CD4-positive, alpha-beta T cell treated with Interleukin-15 for 1 hour (primary cell): ENCODE measurements around the gene SLC7A7.
A peak's percentile ranks its signal among the peaks of the same experiment; 100 is the strongest.
"Not testable (repeated sequence)": the region's sequence is repeated elsewhere in the genome, so short reads cannot be mapped to it uniquely, and the experiment has no call there.

ENCODE experiments used
- DNase-seq: peaks from one replicate; pipeline ENCODE4 v3.0.0-alpha.2; 2020

Gene SLC7A7

GRCh38 chr14:22843123-22843925 is 28.1 kb upstream of the SLC7A7 start:
- DNase-seq, result no peak

- no peak for DNase-seq
Observed at GRCh38 chr14:22842211-22843122, 27.2 kb upstream of the SLC7A7 start.

DNA sequence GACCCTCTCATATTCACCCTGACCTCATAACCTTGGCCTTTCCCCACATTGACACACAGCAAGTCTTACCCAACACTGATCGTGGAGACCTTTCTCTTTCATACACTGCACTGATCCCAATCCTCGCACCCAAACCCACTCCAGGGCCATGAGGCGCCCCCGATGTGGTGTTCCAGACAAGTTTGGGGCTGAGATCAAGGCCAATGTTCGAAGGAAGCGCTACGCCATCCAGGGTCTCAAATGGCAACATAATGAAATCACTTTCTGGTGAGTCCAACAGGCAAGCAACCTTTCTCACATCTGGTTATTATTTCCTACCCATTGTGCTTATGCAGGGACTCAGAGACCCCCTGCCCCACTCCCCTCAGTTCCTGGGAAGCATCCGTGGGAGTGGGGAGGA is 26.5 kb upstream of the SLC7A7 start:
- DNase-seq, result no peak

DNA sequence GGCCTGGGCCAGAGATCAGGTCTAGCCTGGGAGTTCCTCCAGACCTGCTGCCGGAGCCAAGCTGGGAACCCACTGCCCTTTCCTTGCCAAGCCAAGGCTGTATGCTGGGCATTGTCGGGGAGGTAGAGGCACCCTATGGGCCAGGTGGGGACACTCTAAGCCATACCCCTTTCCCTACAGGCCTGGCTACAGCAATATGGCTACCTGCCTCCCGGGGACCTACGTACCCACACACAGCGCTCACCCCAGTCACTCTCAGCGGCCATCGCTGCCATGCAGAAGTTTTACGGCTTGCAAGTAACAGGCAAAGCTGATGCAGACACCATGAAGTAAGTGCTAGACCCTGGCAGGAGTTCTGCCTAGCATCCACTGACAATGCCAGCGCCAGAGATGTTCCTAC is 26.1 kb upstream of the SLC7A7 start:
- no peak for DNase-seq

- DNase-seq, result no peak
Observed at GRCh38 chr14:22839159-22839779, 24.0 kb upstream of the SLC7A7 start.

DNA sequence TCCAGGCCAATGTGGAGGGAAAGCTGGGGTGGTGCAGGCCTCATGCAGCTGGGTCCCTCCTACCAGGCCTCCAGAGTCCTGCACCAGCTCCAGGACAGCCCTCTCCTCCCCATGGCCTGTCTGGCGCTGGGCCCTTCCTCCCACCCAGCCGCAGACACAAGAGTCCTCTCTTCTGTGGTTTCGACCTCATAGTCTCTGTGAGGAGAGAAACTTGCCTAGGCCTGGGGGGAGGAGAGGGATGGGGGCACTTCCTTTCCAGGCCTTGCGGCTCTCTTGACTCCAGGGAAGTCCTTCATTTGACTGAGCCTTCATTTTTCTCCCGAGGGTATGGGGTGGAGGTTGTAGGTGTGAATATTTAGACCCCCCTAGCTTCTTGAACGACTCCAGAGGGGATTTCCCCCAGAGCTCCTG is 23.4 kb upstream of the SLC7A7 start:
- no peak for DNase-seq

GRCh38 chr14:22837750-22838538 is 22.7 kb upstream of the SLC7A7 start:
- DNase-seq, result no peak

GRCh38 chr14:22837114-22837749 is 22.0 kb upstream of the SLC7A7 start:
- DNase-seq, result no peak

- no peak for DNase-seq
Observed at GRCh38 chr14:22836301-22837113, 21.3 kb upstream of the SLC7A7 start, which contains the start of gene MMP14. TSS of gene MMP14 (plus strand) at chr14:22836585. CDS start at chr14:22836818, 233 bp downstream.

DNA sequence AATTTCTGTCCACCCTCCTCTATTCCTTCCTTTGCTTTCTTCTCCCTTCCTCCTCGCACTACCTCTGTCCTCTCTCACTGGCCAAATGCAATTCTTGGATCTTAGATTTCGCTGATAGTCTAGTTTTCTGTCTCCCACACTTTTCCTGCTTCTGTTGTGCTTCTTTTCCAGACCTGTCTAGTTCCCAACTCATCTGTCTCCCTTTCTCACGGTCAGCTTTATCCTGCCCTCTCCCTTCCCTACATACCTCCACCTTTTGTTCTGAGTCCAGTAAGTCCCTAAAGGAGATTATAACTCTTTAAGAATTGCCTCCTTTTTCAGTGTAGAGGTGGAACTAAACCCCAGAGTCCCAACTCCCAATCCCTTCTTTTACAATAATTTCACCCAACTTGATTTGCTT is 20.3 kb upstream of the SLC7A7 start:
- DNase-seq, result no peak

DNA sequence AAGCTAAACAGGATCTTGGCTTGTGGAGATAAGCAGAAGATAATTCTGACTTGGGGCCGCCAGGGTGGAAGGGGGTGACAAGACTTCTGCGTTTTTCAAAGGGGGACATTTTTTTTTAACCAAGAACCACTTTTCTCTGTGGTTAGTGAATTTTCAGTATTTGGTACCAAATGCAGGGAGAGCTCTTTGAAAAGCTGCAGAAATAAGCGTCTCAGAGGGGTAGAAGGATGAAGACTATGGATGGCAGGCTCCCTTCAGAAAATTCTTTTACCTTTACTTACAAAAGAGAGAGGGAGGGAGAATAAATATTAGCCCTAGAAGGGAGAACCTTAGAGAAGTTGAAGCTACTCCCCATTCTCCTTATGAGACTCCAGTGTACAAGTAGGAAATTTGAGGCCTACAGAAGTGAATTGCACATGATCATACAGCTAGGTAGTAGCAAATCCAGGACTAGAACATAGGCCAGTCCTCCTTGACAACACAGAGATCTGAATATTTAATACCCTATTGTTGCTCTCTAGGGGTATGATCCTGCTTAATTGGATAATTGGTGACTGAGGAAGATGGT is 15.3 kb upstream of the SLC7A7 start:
- no peak for DNase-seq

- peak; percentile 91 for DNase-seq
Observed at GRCh38 chr14:22829661-22830442, 14.6 kb upstream of the SLC7A7 start, which contains the start of gene MRPL52. TSS of gene MRPL52 (plus strand) at chr14:22829887. CDS start at chr14:22829913, 26 bp downstream.

- DNase-seq, result not testable (repeated sequence)
Observed at GRCh38 chr14:22829076-22829660, 13.9 kb upstream of the SLC7A7 start.

- DNase-seq, result no peak
Observed at GRCh38 chr14:22824711-22825359, 9.6 kb upstream of the SLC7A7 start.

- DNase-seq, result peak; percentile 70
Observed at GRCh38 chr14:22822571-22823098, 7.4 kb upstream of the SLC7A7 start.

GRCh38 chr14:22822016-22822570 is 6.9 kb upstream of the SLC7A7 start:
- no peak for DNase-seq

DNA sequence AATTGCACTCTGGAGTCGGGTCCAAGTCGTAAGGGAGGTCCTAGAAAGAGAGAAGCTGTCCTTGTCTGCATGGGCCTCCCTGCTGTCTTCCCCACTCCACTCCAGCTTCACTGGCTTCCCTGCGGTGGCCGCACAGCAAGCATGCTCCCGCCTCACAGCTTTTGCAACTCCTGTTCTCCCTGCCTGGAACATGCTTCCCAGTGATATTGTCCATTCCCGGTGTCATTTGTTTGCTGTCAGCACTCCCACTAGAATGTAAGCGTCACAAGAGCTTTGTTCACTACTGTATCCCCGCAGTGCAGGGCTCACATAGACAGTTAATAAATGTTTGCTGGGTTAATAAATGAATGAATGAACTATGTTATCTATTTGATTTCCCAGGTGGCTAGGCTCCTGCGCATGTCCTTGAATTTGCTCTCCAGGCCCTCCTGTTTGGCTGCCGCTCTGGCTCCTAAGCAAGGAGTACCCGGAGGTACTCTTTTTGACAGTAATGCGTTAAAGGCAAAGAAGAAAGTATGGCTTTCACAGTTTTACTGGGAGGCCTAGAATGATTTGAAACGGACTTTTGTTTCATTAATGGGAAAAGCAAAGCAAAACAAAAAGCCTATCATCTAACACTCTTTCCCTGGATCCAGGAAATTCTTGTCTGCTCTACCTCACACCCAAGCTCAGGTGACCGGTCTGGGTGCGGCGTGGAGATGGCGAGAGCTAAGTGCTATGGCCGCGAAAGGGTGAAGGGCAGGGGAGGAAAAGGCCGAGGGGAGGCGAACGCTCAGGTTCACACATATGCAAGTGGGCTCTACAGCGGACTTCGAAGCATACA is 6.2 kb upstream of the SLC7A7 start:
- no peak for DNase-seq
